ENCODE data around the gene GTF3C5.
"Not testable (repeated sequence)": the region's sequence is repeated elsewhere in the genome, so short reads cannot be mapped to it uniquely, and the experiment has no call there.

The GTF3C5 gene

GRCh38 chr9:133073086-133074014 lies 42.6 kb downstream of the GTF3C5 start:
- no peak for TF ChIP-seq CTCF (conservative IDR thresholded peaks at IDR 0.05; ENCODE audit: control insufficient read depth, insufficient read depth, low read depth, low read length)
- H3K4me3 ChIP-seq (ENCODE audit: control insufficient read depth, low read depth, low read length): no peak overlapping the region
- DNase-seq (ENCODE audit: low read depth): no peak

- DNase-seq (ENCODE audit: low read depth): peak; percentile 60
- no peak overlapping the region for H3K4me3 ChIP-seq (ENCODE audit: control insufficient read depth, low read depth, low read length)
- TF ChIP-seq CTCF (conservative IDR thresholded peaks at IDR 0.05; ENCODE audit: control insufficient read depth, insufficient read depth, low read depth, low read length): no peak
Observed at GRCh38 chr9:133074111-133074651, 43.4 kb downstream of the GTF3C5 start.

DNA sequence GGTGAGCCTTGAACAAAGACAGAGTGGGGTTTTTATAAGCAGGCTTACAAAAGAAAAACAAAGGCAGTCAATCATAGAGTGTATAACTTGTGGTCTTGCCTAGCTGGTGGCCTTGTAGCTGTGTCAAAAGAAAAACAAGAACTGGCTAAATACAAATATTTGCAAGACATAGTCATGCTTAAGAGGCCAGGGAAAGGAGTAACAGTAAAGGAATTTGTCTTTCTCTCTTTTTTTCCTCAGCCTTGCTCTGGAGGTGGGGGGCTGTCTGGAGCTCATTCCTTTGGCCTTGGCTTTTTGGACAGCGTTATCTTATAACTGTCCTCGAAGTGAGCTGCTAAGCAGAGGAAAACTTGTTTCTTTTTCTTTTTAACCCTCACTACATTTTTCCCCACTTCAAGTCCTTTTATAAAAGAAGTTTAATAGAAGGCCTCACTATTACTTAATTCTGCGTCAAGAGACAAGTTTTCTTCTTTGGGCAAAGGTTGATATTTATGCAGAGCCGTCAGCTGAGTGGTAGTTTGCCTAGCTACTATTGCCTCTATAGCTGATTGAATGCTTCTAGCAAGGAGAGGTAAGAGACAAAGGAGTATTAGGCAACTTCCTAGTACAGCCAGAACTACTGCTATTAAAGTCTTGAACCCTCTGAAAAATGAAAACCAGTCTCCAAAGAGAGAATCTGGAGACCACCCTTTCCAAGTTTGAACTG lies 45.3 kb downstream of the GTF3C5 start:
- no peak for TF ChIP-seq CTCF (conservative IDR thresholded peaks at IDR 0.05; ENCODE audit: control insufficient read depth, insufficient read depth, low read depth, low read length)
- peak; percentile 72 for DNase-seq (ENCODE audit: low read depth)
- H3K4me3 ChIP-seq (ENCODE audit: control insufficient read depth, low read depth, low read length): no peak overlapping the region

- H3K4me3 ChIP-seq (ENCODE audit: control insufficient read depth, low read depth, low read length): no peak overlapping the region
- TF ChIP-seq CTCF (conservative IDR thresholded peaks at IDR 0.05; ENCODE audit: control insufficient read depth, insufficient read depth, low read depth, low read length): no peak
- DNase-seq (ENCODE audit: low read depth): no peak
Observed at GRCh38 chr9:133076691-133077090, 45.9 kb downstream of the GTF3C5 start.

DNA sequence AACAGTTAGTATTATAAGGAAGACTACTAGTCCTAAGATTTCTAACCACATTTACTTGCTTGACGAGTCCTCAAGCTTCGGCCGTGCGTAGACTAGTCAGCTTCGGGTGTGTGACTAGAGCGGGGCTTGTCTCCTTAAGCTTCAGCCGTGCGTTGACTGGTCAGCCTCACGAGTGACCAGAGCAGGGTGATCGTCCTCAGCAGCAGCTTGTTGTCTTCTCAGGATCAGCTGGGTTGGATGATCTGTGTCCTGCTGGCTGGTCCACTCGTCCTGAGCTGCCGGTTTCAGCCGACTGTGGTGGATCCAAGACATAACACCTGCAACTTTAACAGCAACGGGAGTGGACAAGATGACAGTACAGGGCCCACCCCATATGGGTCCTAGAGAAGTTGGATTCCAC lies 47.7 kb downstream of the GTF3C5 start:
- H3K4me3 ChIP-seq (ENCODE audit: control insufficient read depth, low read depth, low read length): no peak overlapping the region
- no peak for DNase-seq (ENCODE audit: low read depth)
- TF ChIP-seq CTCF (conservative IDR thresholded peaks at IDR 0.05; ENCODE audit: control insufficient read depth, insufficient read depth, low read depth, low read length): no peak

DNA sequence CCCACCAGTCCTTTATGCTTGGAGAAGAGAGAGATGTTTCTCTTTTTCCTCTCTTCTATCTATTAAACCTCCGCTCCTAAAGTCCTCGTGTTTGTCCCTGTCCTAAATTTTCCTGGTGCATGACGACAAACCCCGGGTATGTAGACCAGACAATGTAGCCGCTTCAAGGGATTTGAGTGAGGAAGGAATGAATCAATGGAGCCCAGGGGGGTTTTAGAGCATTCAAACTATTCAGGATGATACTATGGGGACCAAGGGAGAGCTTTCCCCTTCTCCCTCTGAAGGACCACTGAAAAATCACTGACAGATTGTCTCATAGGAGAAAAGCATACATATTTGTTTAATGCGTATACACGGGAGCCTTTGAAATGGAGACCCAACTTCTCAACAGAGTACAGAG lies 49.4 kb downstream of the GTF3C5 start:
- no peak for DNase-seq (ENCODE audit: low read depth)
- no peak for TF ChIP-seq CTCF (conservative IDR thresholded peaks at IDR 0.05; ENCODE audit: control insufficient read depth, insufficient read depth, low read depth, low read length)
- no peak overlapping the region for H3K4me3 ChIP-seq (ENCODE audit: control insufficient read depth, low read depth, low read length)

DNA sequence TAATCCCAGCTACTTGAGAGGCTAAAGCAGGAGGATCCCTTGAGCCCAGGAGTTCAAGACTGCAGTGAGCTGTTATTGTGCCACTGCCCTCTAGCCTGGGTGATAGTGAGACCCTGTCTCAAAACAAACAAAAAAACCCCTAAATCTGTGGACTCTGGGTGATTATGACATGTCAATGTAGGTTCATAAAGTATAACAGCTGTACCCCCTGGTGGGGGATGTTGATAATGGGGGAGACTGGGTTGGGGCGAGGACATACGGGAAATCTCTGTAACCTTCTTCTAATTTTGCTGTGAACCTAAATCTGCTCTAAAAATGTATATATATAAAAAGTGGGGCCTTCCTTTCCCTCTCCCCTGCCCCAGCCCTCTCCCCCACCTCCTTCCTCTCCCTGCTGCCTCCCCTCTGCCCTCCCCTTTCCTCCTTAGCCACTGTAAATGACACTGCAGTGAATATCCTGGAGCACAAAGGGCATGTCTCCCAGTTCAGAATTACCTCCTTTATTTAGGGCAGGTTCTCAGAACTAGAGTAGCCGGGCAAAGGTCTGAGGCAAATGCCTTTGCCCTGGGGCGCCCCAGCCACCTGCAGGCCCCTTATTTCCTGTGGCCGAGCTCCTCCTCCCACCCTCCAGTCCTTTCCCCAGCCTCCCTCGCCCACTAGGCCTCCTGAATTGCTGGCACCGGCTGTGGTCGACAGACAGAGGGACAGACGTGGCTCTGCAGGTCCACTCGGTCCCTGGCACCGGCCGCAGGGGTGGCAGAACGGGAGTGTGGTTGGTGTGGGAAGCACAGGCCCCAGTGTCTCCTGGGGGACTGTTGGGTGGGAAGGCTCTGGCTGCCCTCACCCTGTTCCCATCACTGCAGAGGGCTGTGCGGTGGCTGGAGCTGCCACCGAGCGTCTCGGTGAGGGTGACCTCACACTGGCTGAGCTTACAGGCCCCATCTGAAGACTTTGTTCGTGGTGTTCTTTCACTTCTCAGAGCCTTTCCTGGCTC lies 50.3 kb downstream of the GTF3C5 start:
- not testable (repeated sequence) for H3K4me3 ChIP-seq (ENCODE audit: control insufficient read depth, low read depth, low read length); DNase-seq (ENCODE audit: low read depth)

DNA sequence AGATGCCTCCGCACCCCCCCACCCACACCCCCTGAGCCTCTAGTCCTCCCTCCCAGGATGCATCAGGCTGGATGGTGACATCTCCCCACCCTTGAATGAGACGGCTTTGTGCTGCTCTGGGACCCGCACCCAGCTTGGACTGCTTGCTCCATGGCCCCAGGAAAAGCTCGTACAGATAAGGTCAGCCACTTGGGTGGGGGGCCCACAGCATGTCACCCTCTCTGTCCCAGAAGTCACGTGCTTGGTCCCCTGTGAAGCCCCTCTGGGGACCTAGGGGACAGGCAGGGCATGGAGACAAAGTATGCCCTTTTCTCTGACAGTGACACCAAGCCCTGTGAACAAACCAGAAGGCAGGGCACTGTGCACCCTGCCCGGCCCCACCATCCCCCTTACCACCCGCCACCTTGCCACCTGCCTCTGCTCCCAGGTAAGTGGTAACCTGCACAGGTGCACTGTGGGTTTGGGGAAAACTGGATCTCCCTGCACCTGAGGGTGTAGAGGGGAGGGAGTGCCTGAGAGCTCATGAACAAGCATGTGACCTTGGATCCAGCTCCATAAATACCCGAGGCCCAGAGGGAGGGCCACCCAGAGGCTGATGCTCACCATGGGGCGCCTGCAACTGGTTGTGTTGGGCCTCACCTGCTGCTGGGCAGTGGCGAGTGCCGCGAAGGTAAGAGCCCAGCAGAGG lies 51.3 kb downstream of the GTF3C5 start:
- H3K4me3 ChIP-seq (ENCODE audit: control insufficient read depth, low read depth, low read length); DNase-seq (ENCODE audit: low read depth): not testable (repeated sequence)

DNA sequence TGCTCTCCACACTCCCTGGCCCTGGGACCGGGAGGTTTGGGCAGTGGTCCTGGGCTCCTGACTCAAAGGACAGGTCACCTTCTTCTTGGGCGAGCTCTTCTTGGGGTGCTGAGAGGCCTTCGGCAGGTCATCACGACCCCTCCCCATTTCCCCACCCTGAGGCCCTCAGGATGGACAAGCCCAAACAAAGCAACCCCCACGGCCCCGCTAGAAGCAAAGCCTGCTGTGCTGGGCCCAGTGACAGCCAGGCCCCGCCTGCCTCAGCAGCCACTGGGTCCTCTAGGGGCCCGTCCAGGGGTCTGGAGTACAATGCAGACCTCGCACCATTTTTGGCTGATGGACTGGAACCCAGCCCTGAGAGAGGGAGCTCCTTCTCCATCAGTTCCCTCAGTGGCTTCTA lies 52.9 kb downstream of the GTF3C5 start:
- not testable (repeated sequence) for DNase-seq (ENCODE audit: low read depth); H3K4me3 ChIP-seq (ENCODE audit: control insufficient read depth, low read depth, low read length)
